Bladder microvascular endothelial cell (primary cell): ENCODE measurements around the gene OR52K2. TPM values are rescaled to one million over a fixed set of nuclear protein-coding genes. Genes with fewer than 3 reads are reported as not detected.

Experiments
- total RNA-seq: library from RNA; depleted of rRNA; stranded (reverse); fragments of >200 nt; gene quantifications from 2 replicates; pipeline ENCODE4 v1.2.3, GENCODE V29; 2014

Gene OR52K2
- not detected in 2 replicates for total RNA-seq

GRCh38 chr11:4448995-4449394, at the start of gene OR52K2:
Gene OR52K2 (plus strand): TSS chr11:4449295. CDS start chr11:4449340, 45 bp downstream.

GRCh38 chr11:4482445-4482844, 33.4 kb downstream of the OR52K2 start, which contains the start of gene OR52K1:
Gene OR52K1 (plus strand): TSS chr11:4482646. CDS start chr11:4488901, 6,255 bp downstream.

Other genes with a start within 250 kb of the OR52K2 start
- gene OR52B4, start 80.9 kb upstream of the OR52K2 start, total RNA-seq: not detected in 2 replicates
- gene TRIM21, start 55.6 kb upstream of the OR52K2 start, total RNA-seq: 37.0 and 37.7 TPM in 2 replicates
- gene OR52K1, start 33.4 kb downstream of the OR52K2 start, total RNA-seq: not detected in 2 replicates
- not detected in 2 replicates for gene OR52M1, start 95.9 kb downstream of the OR52K2 start, total RNA-seq
- gene OR52I2, start 132.4 kb downstream of the OR52K2 start, total RNA-seq: not detected in 2 replicates
- gene OR52I1, start 144.7 kb downstream of the OR52K2 start, total RNA-seq: not detected in 2 replicates
- gene TRIM68, start 158.9 kb downstream of the OR52K2 start, total RNA-seq: 8.3 and 12.3 TPM in 2 replicates
- not detected in 2 replicates for gene OR51D1, start 188.2 kb downstream of the OR52K2 start, total RNA-seq
- not detected in 2 replicates for gene OR51E1, start 194.7 kb downstream of the OR52K2 start, total RNA-seq
- gene OR51E2, start 248.6 kb downstream of the OR52K2 start, total RNA-seq: not detected in 2 replicates